ENCODE results near the gene KLF9.

The KLF9 gene

DNA sequence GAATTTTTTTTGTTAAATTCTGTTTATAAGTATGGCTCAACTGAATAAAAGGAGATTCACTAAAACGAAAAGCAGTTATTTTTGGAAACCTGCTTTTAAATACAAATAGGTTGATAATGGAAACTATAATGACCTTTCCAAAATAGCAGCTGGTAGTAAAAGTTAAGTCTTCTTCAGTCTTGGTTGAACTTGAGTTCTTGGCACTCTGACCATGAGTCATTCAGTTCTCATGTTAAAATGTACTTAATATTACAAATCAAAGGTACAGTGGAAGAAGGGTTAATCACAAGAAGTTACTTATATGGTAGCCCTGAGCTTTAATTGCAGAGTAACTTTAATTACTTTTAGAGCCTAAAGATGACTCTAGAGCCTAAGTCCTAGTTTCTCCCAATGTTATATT lies 62.1 kb downstream of the KLF9 start:
- DNase-seq: no peak

DNA sequence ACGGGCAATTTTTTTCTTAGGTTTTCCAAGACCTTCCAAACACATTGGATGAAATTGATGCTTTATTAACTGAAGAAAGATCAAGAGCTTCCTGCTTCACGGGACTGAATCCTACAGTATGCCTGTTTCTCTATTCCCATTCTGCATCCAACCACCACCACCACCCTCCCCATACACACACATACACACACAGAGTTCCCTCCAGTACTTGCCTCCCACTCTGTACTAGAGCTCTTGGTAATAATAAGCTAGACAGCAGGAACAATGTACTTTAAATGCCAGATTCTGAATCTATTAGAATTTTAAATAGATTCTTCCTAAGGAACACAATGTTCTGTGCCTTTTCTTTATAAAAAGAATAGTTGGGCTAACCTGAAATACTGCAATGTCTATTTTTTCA lies 67.4 kb downstream of the KLF9 start:
- DNase-seq: no peak

DNA sequence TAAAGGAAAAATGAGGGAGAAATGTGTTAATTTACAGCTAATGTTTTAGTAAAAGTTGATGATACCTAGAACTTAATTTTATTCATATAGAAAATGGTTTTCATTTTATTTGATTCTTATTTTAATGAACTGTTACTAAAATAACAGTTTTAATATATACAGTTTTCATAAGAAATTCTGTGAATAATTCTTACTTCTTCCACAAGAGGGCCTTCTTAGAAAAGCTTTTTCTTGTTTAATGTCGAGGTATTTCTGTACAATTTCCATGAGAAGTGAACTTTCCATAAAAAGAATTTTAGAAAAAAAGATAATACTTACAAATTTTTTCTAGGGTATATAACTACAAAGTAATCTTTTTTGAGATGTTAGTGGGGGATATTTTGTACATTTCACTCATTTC lies 73.9 kb downstream of the KLF9 start:
- DNase-seq: peak; percentile 12

Data from NCI-H1694 treated with DMSO at 0.1 percent for 48 hours (cell line).